ENCODE results near the gene RSPH1.

The RSPH1 gene

DNA sequence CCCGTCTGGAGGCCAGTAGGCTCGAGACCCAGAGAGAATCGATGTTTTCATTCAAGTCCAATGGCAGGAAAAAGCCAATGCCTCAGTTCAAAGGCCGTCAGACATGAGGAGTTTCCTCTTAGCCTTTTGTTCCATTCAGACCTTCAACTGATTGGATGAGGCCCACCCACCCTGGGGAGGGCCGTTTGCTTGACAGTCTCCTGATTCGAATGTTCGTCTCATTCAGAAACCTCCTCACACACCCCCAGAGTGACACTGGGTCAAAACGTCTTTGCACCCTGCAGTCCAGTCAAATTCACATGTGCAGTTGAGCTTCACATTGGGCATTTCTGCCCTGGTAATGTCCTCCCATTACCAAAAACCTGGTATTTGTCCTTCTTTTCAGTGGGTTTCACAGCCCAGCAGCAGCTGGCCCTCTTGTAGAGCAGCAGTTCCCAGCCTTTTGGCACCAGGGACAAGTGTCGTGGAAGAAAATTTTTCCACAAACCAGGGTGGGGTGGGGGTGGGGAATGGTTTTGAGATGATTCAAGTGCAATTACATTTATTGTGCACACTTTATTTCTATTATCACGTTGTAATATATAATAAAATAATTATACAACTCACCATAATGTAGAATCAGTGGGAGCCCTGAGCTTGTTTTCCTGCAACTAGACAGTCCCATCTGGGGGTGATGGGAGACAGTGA is 40.1 kb downstream of the RSPH1 start:
- no peak for DNase-seq (ENCODE audit: low spot score)
- no peak overlapping the region for H3K27ac ChIP-seq
- ChIA-PET POLR2A (ENCODE audit: low non-redundant PET) (no interaction called here), CTCF (interaction anchor here (0.8 kb wide), 1 partner anchor 146 kb away, joined by 3 read pairs; no protein-coding TSS in a partner anchor)
- TF ChIP-seq, protein P1, sequence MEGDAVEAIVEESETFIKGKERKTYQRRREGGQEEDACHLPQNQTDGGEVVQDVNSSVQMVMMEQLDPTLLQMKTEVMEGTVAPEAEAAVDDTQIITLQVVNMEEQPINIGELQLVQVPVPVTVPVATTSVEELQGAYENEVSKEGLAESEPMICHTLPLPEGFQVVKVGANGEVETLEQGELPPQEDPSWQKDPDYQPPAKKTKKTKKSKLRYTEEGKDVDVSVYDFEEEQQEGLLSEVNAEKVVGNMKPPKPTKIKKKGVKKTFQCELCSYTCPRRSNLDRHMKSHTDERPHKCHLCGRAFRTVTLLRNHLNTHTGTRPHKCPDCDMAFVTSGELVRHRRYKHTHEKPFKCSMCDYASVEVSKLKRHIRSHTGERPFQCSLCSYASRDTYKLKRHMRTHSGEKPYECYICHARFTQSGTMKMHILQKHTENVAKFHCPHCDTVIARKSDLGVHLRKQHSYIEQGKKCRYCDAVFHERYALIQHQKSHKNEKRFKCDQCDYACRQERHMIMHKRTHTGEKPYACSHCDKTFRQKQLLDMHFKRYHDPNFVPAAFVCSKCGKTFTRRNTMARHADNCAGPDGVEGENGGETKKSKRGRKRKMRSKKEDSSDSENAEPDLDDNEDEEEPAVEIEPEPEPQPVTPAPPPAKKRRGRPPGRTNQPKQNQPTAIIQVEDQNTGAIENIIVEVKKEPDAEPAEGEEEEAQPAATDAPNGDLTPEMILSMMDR (conservative IDR thresholded peaks at IDR 0.05; ENCODE audit: low read depth): no peak

DNA sequence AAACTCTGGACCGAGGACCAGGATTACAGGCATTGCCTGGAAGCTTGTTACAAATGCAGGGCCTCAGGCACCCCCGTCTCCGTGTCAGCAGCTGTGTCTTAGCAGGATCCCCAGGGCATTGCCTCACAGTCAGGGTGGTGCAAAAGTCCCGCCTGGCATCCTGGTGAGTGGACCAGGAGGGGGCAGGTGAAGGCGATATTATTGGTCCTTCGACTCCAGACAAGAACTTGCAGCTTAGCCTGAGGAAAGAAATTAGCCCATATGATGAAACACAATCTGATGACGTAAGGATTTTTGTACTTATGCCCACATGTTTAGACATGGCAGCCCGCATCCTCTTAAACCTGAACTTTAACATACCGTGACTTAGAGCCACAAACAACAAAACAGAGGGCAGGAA is 40.8 kb downstream of the RSPH1 start:
- H3K27ac ChIP-seq: no peak overlapping the region
- peak; percentile 39 for DNase-seq (ENCODE audit: low spot score)
- ChIA-PET CTCF (no interaction called here), POLR2A (ENCODE audit: low non-redundant PET) (no interaction called here)
- TF ChIP-seq, protein P1 (conservative IDR thresholded peaks at IDR 0.05; ENCODE audit: low read depth): no peak

DNA sequence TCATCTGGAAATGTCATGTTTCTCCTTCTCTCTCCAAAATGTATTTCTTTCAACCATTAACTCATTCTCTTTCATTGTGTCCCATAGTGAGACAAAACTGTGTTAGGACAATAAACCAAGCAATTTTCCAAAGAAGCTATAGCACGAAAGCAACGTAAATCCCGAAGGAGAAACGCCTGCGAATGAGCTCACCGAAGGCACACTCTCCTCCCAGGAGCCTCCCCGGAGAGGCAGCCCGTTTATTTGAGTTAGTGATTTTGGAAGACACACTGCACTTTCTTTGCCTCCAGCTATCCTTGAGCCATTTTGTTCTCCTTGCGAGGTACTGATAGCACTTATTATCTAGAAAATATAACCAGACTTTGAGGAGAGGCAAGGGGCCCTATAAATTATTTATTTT is 41.2 kb downstream of the RSPH1 start:
- TF ChIP-seq, protein P1 (conservative IDR thresholded peaks at IDR 0.05; ENCODE audit: low read depth): no peak
- POLR2A ChIA-PET (ENCODE audit: low non-redundant PET): no interaction called here
- no peak for DNase-seq (ENCODE audit: low spot score)
- no peak overlapping the region for H3K27ac ChIP-seq
- CTCF ChIA-PET: no interaction called here

DNA sequence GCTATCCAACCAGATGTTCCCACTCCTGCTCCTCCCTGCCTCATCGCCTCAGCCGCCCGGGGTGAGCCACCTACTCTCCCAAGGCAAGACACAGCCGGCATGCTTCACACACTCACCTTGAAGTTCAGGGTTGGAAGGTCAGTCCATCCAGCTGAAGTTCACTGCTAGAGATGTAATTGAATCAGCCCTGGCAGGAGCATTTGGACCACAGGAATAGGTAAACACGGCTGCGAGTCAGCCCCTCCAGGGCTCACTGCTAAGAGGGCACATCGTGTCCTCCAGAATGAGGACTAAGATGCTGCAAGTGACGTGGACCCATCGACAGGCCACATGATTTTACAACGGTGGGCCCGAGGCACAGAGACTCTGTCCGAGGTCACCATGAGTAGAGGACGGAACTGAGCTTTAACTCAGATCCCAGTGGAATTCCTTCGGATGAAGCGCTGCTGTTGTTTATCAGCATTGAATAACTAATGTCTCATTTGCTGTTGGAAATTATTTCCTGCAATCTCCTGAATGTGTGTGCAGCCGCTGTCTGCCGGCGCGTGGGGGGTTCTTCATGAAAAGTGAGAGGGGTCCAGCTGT is 41.9 kb downstream of the RSPH1 start:
- ChIA-PET CTCF (no interaction called here), POLR2A (ENCODE audit: low non-redundant PET) (no interaction called here)
- TF ChIP-seq, protein P1 (conservative IDR thresholded peaks at IDR 0.05; ENCODE audit: low read depth): no peak
- no peak overlapping the region for H3K27ac ChIP-seq
- DNase-seq (ENCODE audit: low spot score): no peak

DNA sequence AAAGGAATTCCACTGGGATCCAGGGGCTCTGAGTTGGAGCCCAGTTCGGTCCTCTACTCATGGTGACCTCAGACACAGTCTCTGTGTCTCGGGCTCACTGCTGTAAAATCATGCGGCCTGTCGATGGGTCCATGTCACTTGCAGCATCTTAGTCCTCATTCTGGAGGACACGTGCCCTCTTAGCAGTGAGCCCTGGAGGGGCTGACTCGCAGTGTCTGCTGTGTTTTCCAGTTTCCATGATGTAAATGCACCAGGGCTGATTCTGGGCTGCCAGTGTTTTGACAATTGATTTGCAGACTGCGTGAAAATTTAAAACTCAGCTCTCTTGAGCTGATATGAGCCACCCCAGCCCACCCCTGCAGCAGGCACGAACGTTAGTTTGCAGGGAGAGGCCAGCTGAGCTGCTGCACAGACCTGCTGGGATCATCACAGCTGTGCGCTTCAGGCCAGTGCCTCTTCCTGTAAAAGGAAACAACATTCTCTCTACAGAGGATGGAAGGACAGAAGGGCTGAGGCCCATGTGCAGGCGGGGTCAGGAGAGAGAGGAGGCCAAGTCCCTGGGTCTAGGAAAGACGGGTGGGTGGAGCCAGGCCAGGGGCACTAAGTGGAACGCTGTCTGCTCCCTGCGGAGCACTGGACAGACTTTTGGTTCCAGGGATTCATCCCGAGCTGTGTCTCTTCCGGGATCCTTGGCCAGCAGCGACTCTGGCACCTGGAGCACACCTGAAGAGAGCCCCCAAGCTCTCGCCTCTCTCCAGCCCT is 42.6 kb downstream of the RSPH1 start:
- ChIA-PET CTCF (no interaction called here), POLR2A (ENCODE audit: low non-redundant PET) (no interaction called here)
- TF ChIP-seq, protein P1 (conservative IDR thresholded peaks at IDR 0.05; ENCODE audit: low read depth): no peak
- no peak for DNase-seq (ENCODE audit: low spot score)
- no peak overlapping the region for H3K27ac ChIP-seq

GRCh38 chr21:42452401-42453223 is 43.4 kb downstream of the RSPH1 start:
- ChIA-PET POLR2A (ENCODE audit: low non-redundant PET) (no interaction called here), CTCF (interaction anchor here (0.6 kb wide), 1 partner anchor 8 kb away, joined by 4 read pairs; no protein-coding TSS in a partner anchor)
- H3K27ac ChIP-seq: no peak overlapping the region
- no peak for DNase-seq (ENCODE audit: low spot score)
- TF ChIP-seq, protein P1 (conservative IDR thresholded peaks at IDR 0.05; ENCODE audit: low read depth): no peak

All from RWPE1 (cell line).